Tibial nerve (tissue), 4 donors: ENCODE measurements around the gene STYXL2. TPM values are rescaled to one million over a fixed set of nuclear protein-coding genes. Genes with fewer than 3 reads are reported as not detected.

Experiments used
- DNase-seq, 2 donors: peaks; one replicate each; pipeline ENCODE4 v3.0.0-alpha.2; 2019; ENCODE audit warnings: low spot score in 2 of 2
- H3K27ac ChIP-seq, 4 donors: fragments of 200-600 bp; sonication (generic) in 3 of 4; one replicate each; pipeline ENCODE4 v1.5.1; 2017 to 2019; ENCODE audit warnings: mild to moderate bottlenecking in 1 of 4
- H3K27me3 ChIP-seq, 2 donors: fragments of 200-600 bp; sonication (generic) in 1 of 2; one replicate each; pipeline versions ENCODE4 v1.5.1 to v1.6.0; 2017 to 2019
- H3K36me3 ChIP-seq, 3 donors: fragments of 200-600 bp; sonication (generic); one replicate each; pipeline ENCODE4 v1.5.1; 2018 to 2019
- H3K4me1 ChIP-seq, 4 donors: fragments of 200-600 bp; sonication (generic) in 3 of 4; one replicate each; pipeline ENCODE4 v1.5.1; 2017 to 2019
- H3K4me3 ChIP-seq, 4 donors: fragments of 200-600 bp; sonication (generic) in 3 of 4; one replicate each; pipeline ENCODE4 v1.5.1; 2017 to 2019; ENCODE audit warnings: mild to moderate bottlenecking in 1 of 4, moderate library complexity in 1 of 4
- H3K9me3 ChIP-seq, 4 donors: fragments of 200-600 bp; sonication (generic) in 3 of 4; one replicate each; pipeline ENCODE4 v1.5.1; 2017 to 2019
- CTCF ChIP-seq, 5 experiments: fragments of 200-600 bp in 3 of 5; fragments of 450-650 bp in 2 of 5; sonication (generic) in 3 of 5; IDR thresholded peaks; one replicate each; pipeline ENCODE4 v1.5.1; 2016 to 2019; ENCODE audit warnings: antibody characterized with exemption in 5 of 5, mild to moderate bottlenecking in 3 of 5, moderate library complexity in 2 of 5
- EP300 ChIP-seq, 2 donors: sonication (generic); formaldehyde crosslinking; IDR thresholded peaks; one replicate each; pipeline ENCODE4 v1.6.1; 2017; ENCODE audit warnings: antibody characterized with exemption in 2 of 2, mild to moderate bottlenecking in 1 of 2
- POLR2A ChIP-seq, 2 donors: fragments of 450-650 bp; IDR thresholded peaks; one replicate each; pipeline ENCODE4 v1.6.1; 2017; ENCODE audit warnings: antibody characterized with exemption in 2 of 2, mild to moderate bottlenecking in 2 of 2, moderate library complexity in 2 of 2
- WGBS, 2 donors: methylation state at CpG; one replicate each; pipeline ENCODE4 v1.1.5; 2018; 5-methylcytosine and 5-hydroxymethylcytosine counted together
- total RNA-seq, 4 donors: library from RNA; depleted of rRNA; stranded (reverse); fragments of >200 nt; gene quantifications; one replicate each; pipeline ENCODE4 v1.1.0, GENCODE V29; 2016

The STYXL2 gene
- total RNA-seq, 4 donors from 2014 or later: 0.22 TPM; not detected in 3

- no peak for DNase-seq
- Histone ChIP-seq H3K27ac (no peak overlapping the region), H3K36me3 (no peaks in the 10 kb centered on the region), H3K27me3 (peaks cover 0 to 3% of the 10 kb centered on the region in 2 donors), H3K9me3 (peaks cover 0 to 8% (median 0%) of the 10 kb centered on the region in 4 donors), H3K4me3 (no peak overlapping the region), H3K4me1 (no peaks in the 10 kb centered on the region)
- WGBS, 2 donors: 97% methylated on average over 2 of the region's 2 CpGs
- TF ChIP-seq EP300 (IDR thresholded peaks at IDR 0.05) (no peak), POLR2A (IDR thresholded peaks at IDR 0.05) (no peak), CTCF (IDR thresholded peaks at IDR 0.05) (no peak)
These were observed 6.9 kb downstream of the STYXL2 start for GRCh38 chr1:167100730-167101129.

DNA sequence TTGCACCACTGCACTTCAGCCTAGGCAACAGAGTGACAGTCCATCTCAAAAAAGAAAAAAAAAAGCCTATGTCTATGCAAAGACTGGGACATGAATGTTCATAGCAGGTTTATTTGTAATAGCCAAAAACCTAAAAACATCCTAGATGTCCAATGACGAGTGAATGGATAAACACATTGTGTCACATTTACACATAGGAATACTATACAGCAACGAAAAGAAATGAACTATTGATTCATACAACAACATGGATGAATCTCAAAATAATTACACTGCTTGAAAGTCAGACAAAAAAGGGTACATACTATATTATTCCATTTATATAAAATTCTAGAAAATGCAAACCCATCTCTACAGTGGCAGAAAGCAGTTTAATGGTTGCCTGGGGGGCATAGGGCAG lies 7.9 kb downstream of the STYXL2 start:
- no peak for DNase-seq
- H3K4me1 ChIP-seq: no peaks in the 10 kb centered on the region
- H3K27ac ChIP-seq: no peak overlapping the region
- 68 to 93% methylated on average over 2 of the region's 2 CpGs for WGBS, 2 donors
- H3K36me3 ChIP-seq: no peaks in the 10 kb centered on the region
- peaks cover 0 to 3% of the 10 kb centered on the region in 2 donors for H3K27me3 ChIP-seq
- no peak overlapping the region for H3K4me3 ChIP-seq
- TF ChIP-seq POLR2A (IDR thresholded peaks at IDR 0.05) (no peak), CTCF (IDR thresholded peaks at IDR 0.05) (no peak), EP300 (IDR thresholded peaks at IDR 0.05) (no peak)
- H3K9me3 ChIP-seq: peaks cover 0 to 8% (median 0%) of the 10 kb centered on the region in 4 donors

GRCh38 chr1:167102906-167103573 lies 9.2 kb downstream of the STYXL2 start:
- Histone ChIP-seq H3K27me3 (peaks cover 0 to 3% of the 10 kb centered on the region in 2 donors), H3K36me3 (no peaks in the 10 kb centered on the region), H3K4me1 (no peaks in the 10 kb centered on the region), H3K9me3 (no peaks in the 10 kb centered on the region), H3K27ac (no peak overlapping the region), H3K4me3 (no peak overlapping the region)
- WGBS, 2 donors: 67 to 75% methylated on average over 5 of the region's 5 CpGs
- TF ChIP-seq POLR2A (IDR thresholded peaks at IDR 0.05) (no peak), EP300 (IDR thresholded peaks at IDR 0.05) (no peak), CTCF (IDR thresholded peaks at IDR 0.05) (no peak)
- DNase-seq: no peak

- no peaks in the 10 kb centered on the region for H3K9me3 ChIP-seq
- WGBS, 2 donors: 65 to 72% methylated on average over 6 of the region's 6 CpGs
- no peak overlapping the region for H3K4me3 ChIP-seq
- no peak for TF ChIP-seq CTCF (IDR thresholded peaks at IDR 0.05)
- no peak for TF ChIP-seq POLR2A (IDR thresholded peaks at IDR 0.05)
- TF ChIP-seq EP300 (IDR thresholded peaks at IDR 0.05): no peak
- H3K27ac ChIP-seq: no peak overlapping the region
- H3K4me1 ChIP-seq: no peaks in the 10 kb centered on the region
- H3K36me3 ChIP-seq: no peaks in the 10 kb centered on the region
- peaks cover 0 to 3% of the 10 kb centered on the region in 2 donors for H3K27me3 ChIP-seq
- no peak for DNase-seq
These were observed 10.4 kb downstream of the STYXL2 start for GRCh38 chr1:167104256-167104633.

- TF ChIP-seq EP300 (IDR thresholded peaks at IDR 0.05) (no peak), POLR2A (IDR thresholded peaks at IDR 0.05) (no peak), CTCF (IDR thresholded peaks at IDR 0.05) (no peak)
- no peak for DNase-seq
- Histone ChIP-seq H3K27ac (no peak overlapping the region), H3K4me1 (no peaks in the 10 kb centered on the region), H3K4me3 (no peak overlapping the region), H3K36me3 (no peaks in the 10 kb centered on the region), H3K27me3 (peaks cover 0 to 1% of the 10 kb centered on the region in 2 donors), H3K9me3 (peaks cover 0 to 9% (median 0%) of the 10 kb centered on the region in 4 donors)
- 23 to 31% methylated on average over 12 of the region's 12 CpGs for whole genome bisulfite sequencing, 2 donors
These were observed 11.6 kb downstream of the STYXL2 start for GRCh38 chr1:167105271-167106118.
